OCI-LY3 (cell line): Measurements from ENCODE around the gene CRHR2.
"Not testable (repeated sequence)": the region's sequence is repeated elsewhere in the genome, so short reads cannot be mapped to it uniquely, and the experiment has no call there.

Experiments used
- H2AFZ ChIP-seq: fragments of 200-600, 300-600 bp; shearing (Covaris generic); 2 replicates; pipeline ENCODE4 v1.6.0; 2014; ENCODE audit warnings: antibody characterized with exemption, low read depth, low read length
- H3K27ac ChIP-seq: fragments of 200-600, 300-600 bp; sonication (generic); 2 replicates; pipeline ENCODE4 v1.5.1; 2014; ENCODE audit warnings: mild to moderate bottlenecking, low read length, moderate library complexity, mixed read lengths
- H3K27me3 ChIP-seq: fragments of 200-600, 300-600 bp; sonication (generic); 2 replicates; pipeline ENCODE4 v1.6.1; 2014; ENCODE audit warnings: low read depth, low read length, mixed read lengths
- H3K36me3 ChIP-seq: fragments of 200-600, 300-600 bp; sonication (generic); replicated peaks from 2 replicates; pipeline ENCODE3; 2014; ENCODE audit warnings: low read depth, low read length, mixed read lengths
- H3K4me1 ChIP-seq: fragments of 300-600, 200-600 bp; sonication (generic); 2 replicates; pipeline ENCODE4 v1.6.1; 2014; ENCODE audit warnings: low read length, mixed read lengths
- H3K4me2 ChIP-seq: fragments of 200-600, 300-600 bp; sonication (generic); 2 replicates; pipeline ENCODE4 v1.6.1; 2014; ENCODE audit warnings: low read length, mixed read lengths
- H3K4me3 ChIP-seq: fragments of 300-600, 200-600 bp; sonication (generic); 2 replicates; pipeline ENCODE4 v1.5.1; 2014; ENCODE audit warnings: antibody characterized with exemption, mild to moderate bottlenecking, low read length, moderate library complexity
- H3K79me2 ChIP-seq: fragments of 300-600, 200-600 bp; shearing (Covaris generic); 2 replicates; pipeline ENCODE4 v1.6.1; 2014; ENCODE audit warnings: mild to moderate bottlenecking, low read length, mixed read lengths
- H3K9ac ChIP-seq: fragments of 300-600, 200-600 bp; shearing (Covaris generic); 2 replicates; pipeline ENCODE4 v1.6.0; 2014; ENCODE audit warnings: mild to moderate bottlenecking, low read length, moderate library complexity
- H3K9me3 ChIP-seq: fragments of 200-600, 300-600 bp; shearing (Covaris generic); 2 replicates; pipeline ENCODE4 v1.6.1; 2014; ENCODE audit warnings: low read length, mixed read lengths; ENCODE audit not compliant: insufficient read depth
- H4K20me1 ChIP-seq: fragments of 200-600, 300-600 bp; sonication (generic); 2 replicates; pipeline ENCODE4 v1.6.1; 2016; ENCODE audit warnings: low read length, mixed read lengths; ENCODE audit not compliant: insufficient read depth
- EZH2phosphoT487 ChIP-seq: fragments of 200-600 bp; shearing (Covaris generic); IDR thresholded peaks from 2 replicates; pipeline ENCODE4 v1.6.1; 2018; ENCODE audit warnings: antibody characterized with exemption, mixed run types, low read depth
- TF ChIP-seq, protein P1 (sequence below): fragments of 200-600, 300-600 bp; sonication (generic); IDR thresholded peaks from 2 replicates; pipeline ENCODE4 v1.5.1; 2014; ENCODE audit warnings: antibody characterized with exemption, low read length, low read depth

CRHR2 gene

DNA sequence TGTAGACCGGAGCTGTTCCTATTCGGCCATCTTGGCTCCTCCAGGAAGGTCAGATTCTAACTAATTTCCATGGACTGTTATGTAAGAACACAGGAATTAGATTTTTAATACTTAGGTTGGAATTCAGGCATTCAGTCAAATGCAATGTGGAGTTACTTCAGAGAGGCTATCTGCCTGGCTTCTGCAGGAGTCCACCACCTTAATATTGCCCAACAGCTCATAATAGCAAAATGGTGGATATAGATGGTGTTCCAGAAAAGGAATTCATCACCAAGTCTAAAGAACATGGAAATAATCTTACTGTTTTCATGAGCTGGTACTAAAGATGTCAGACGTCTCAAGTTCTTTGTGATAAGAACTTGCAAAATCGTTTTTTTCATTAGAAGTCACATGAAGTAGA, 39.5 kb downstream of the CRHR2 start:
- H3K4me2 ChIP-seq: no peak overlapping the region
- TF ChIP-seq, protein P1, sequence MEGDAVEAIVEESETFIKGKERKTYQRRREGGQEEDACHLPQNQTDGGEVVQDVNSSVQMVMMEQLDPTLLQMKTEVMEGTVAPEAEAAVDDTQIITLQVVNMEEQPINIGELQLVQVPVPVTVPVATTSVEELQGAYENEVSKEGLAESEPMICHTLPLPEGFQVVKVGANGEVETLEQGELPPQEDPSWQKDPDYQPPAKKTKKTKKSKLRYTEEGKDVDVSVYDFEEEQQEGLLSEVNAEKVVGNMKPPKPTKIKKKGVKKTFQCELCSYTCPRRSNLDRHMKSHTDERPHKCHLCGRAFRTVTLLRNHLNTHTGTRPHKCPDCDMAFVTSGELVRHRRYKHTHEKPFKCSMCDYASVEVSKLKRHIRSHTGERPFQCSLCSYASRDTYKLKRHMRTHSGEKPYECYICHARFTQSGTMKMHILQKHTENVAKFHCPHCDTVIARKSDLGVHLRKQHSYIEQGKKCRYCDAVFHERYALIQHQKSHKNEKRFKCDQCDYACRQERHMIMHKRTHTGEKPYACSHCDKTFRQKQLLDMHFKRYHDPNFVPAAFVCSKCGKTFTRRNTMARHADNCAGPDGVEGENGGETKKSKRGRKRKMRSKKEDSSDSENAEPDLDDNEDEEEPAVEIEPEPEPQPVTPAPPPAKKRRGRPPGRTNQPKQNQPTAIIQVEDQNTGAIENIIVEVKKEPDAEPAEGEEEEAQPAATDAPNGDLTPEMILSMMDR: no peak
- no peak for TF ChIP-seq EZH2phosphoT487
- H3K9me3 ChIP-seq: no peaks in the 10 kb centered on the region
- no peak overlapping the region for H2AFZ ChIP-seq
- no peaks in the 10 kb centered on the region for H3K79me2 ChIP-seq
- 0 out of 2 replicates have a peak, but pooled peaks cover 5% of the 10 kb centered on the region for H4K20me1 ChIP-seq
- no peak overlapping the region for H3K9ac ChIP-seq
- H3K4me1 ChIP-seq: no peaks in the 10 kb centered on the region
- no peaks in the 10 kb centered on the region for H3K27me3 ChIP-seq
- H3K27ac ChIP-seq: no peak overlapping the region
- H3K36me3 ChIP-seq: peaks cover 6% of the 10 kb centered on the region
- H3K4me3 ChIP-seq: no peak overlapping the region

DNA sequence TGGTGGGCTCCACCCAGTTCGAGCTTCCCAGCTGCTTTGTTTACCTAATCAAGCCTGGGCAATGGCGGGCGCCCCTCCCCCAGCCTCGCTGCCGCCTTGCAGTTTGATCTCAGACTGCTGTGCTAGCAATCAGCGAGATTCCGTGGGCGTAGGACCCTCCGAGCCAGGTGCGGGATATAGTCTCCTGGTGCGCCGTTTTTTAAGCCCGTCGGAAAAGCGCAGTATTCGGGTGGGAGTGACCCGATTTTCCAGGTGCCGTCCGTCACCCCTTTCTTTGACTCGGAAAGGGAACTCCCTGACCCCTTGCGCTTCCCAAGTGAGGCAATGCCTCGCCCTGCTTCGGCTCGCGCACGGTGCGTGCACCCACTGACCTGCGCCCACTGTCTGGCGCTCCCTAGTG, 39.9 kb downstream of the CRHR2 start:
- H3K79me2 ChIP-seq, H4K20me1 ChIP-seq, H3K9ac ChIP-seq, H3K4me1 ChIP-seq, H3K27ac ChIP-seq, H3K4me2 ChIP-seq, H2AFZ ChIP-seq, H3K27me3 ChIP-seq, H3K36me3 ChIP-seq, H3K4me3 ChIP-seq, H3K9me3 ChIP-seq: not testable (repeated sequence)

DNA sequence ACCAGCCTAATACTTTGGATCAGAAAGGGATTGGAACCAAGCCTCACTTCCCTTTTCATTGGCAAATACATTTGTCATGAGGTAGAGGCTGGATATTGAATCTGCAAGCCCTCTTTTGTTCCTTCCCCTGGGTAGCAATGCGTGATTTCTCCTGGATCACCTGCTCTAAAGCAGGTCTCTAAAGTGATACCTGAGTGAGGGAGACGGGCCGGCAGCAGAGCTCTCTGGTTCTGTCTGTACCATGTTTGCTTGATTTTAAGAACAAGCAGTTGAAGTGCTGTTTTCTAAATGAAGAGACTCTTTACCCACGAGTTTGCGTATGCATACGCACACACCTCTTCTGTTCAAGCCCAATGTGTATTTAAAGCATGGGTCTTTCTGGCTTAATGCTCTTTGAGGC, 46.5 kb downstream of the CRHR2 start:
- TF ChIP-seq EZH2phosphoT487: no peak
- TF ChIP-seq, protein P1: no peak
- Histone ChIP-seq H3K36me3 (peaks cover 41% of the 10 kb centered on the region), H3K4me2 (no peak overlapping the region)

DNA sequence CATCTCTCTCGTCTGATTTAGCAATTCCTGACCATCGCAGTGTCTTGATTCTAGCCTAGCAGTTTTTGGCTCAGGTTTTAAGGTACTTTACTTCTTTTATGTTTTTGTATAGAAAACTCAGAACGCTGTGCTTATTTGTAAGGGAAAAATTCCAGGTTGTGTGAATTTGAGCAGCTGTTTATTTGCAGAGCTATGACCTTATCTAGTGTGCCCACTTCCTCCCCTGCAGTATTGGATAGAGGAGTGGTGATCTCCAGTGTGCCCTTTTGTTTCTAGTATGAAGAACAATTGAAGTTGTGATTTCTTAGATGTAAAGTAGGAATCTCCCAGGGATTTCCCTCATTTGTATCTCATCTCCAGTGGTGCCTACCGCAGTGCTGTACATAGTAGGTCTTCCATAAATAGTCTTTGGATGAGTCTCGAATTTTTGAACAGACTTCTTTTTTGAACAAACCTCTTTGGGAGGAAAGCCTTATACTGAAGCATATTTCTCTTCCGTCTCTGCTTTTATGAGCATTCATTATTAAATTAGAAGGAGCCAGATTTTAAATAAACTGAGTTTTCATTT, 47.5 kb downstream of the CRHR2 start:
- Histone ChIP-seq H3K27me3 (no peaks in the 10 kb centered on the region), H3K4me3 (no peak overlapping the region), H3K79me2 (no peaks in the 10 kb centered on the region), H3K9me3 (no peaks in the 10 kb centered on the region), H2AFZ (no peak overlapping the region), H3K9ac (no peak overlapping the region), H3K27ac (no peak overlapping the region), H4K20me1 (no peaks in the 10 kb centered on the region), H3K4me1 (no peaks in the 10 kb centered on the region), H3K36me3 (peaks cover 43% of the 10 kb centered on the region), H3K4me2 (no peak overlapping the region)
- no peak for TF ChIP-seq EZH2phosphoT487
- TF ChIP-seq, protein P1: no peak

More for the DNA sequence above, 46.5 kb downstream of the CRHR2 start:
- H3K9me3 ChIP-seq: no peaks in the 10 kb centered on the region
- no peak overlapping the region for H2AFZ ChIP-seq
- H3K79me2 ChIP-seq: no peaks in the 10 kb centered on the region
- H3K27ac ChIP-seq: no peak overlapping the region
- no peaks in the 10 kb centered on the region for H3K27me3 ChIP-seq
- no peak overlapping the region for H3K9ac ChIP-seq
- H3K4me3 ChIP-seq: no peak overlapping the region
- no peaks in the 10 kb centered on the region for H3K4me1 ChIP-seq
- no peaks in the 10 kb centered on the region for H4K20me1 ChIP-seq

DNA sequence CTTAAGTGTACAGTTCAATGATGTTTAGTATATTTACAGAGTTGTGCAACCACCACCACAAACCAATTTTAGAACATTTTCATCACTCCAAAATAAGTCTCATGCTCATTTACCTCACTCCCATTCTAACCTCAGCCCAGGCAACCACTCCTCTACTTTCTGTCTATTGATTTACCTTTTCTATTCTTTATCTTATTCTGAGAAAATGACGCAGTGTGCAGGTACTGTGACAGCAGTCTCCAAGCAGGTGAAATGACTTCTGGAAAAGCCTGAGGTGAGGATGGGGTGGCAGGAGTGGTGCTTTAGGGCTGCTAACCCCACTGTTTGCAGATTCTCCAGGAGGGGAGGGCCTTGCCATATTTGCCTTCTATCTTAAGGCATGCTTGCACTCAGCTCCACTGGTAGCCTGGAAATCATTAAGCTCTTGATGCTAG, 48.0 kb downstream of the CRHR2 start:
- Histone ChIP-seq H2AFZ (no peak overlapping the region), H4K20me1 (no peaks in the 10 kb centered on the region), H3K9ac (no peak overlapping the region), H3K4me3 (no peak overlapping the region), H3K4me2 (no peak overlapping the region), H3K4me1 (no peaks in the 10 kb centered on the region), H3K9me3 (no peaks in the 10 kb centered on the region), H3K27me3 (no peaks in the 10 kb centered on the region), H3K27ac (no peak overlapping the region), H3K36me3 (peaks cover 48% of the 10 kb centered on the region), H3K79me2 (no peaks in the 10 kb centered on the region)
- no peak for TF ChIP-seq EZH2phosphoT487
- TF ChIP-seq, protein P1: no peak
